Measurements from ENCODE around the gene NACC2.

The NACC2 gene

DNA sequence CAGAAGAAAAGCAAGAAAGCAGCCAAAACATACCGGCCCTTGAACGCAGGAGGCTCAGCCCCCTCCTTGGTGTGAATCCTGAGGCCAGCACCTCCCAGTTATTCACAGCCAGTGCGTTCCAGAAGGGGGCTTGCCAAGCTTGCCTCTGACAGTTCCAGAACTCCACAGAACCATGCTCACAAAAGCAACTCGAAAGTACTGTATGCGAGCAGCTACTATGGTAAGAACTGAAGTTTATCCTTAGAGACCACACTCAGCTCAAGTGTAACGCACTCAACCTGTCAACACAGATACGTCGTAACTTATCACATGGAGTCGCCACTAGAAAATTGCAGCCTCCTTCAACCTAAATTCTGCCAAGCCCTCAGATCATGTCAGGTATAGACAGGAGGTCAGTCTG, 135.3 kb downstream of the NACC2 start:
- peak overlapping the region in 1 of 2 donors; percentile 95 for H3K27ac ChIP-seq
- TF ChIP-seq, protein P1, sequence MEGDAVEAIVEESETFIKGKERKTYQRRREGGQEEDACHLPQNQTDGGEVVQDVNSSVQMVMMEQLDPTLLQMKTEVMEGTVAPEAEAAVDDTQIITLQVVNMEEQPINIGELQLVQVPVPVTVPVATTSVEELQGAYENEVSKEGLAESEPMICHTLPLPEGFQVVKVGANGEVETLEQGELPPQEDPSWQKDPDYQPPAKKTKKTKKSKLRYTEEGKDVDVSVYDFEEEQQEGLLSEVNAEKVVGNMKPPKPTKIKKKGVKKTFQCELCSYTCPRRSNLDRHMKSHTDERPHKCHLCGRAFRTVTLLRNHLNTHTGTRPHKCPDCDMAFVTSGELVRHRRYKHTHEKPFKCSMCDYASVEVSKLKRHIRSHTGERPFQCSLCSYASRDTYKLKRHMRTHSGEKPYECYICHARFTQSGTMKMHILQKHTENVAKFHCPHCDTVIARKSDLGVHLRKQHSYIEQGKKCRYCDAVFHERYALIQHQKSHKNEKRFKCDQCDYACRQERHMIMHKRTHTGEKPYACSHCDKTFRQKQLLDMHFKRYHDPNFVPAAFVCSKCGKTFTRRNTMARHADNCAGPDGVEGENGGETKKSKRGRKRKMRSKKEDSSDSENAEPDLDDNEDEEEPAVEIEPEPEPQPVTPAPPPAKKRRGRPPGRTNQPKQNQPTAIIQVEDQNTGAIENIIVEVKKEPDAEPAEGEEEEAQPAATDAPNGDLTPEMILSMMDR (IDR thresholded peaks at IDR 0.05), result no peak
- H3K4me3 ChIP-seq, result peak overlapping the region; percentile 96 to 97
- peaks cover 0 to 4% (median 3%) of the 10 kb centered on the region in 3 donors for H3K36me3 ChIP-seq
- H3K27me3 ChIP-seq, result no peaks in the 10 kb centered on the region
- H3K4me1 ChIP-seq, result peaks cover 6 to 25% (median 13%) of the 10 kb centered on the region in 4 donors
- intact Hi-C loops (cut with DNase I; ENCODE audit: low total_unique reads), result loop anchor here (2.0 to 10.0 kb wide), 2 partner anchors 53 to 285 kb away; partner anchors contain the start of genes CAMSAP1 and QSOX2
- H3K9me3 ChIP-seq, result no peaks in the 10 kb centered on the region
- no peak for DNase-seq

GRCh38 chr9:135958485-135958884, 136.6 kb downstream of the NACC2 start:
- Histone ChIP-seq H3K4me1 (peaks cover 6 to 25% (median 13%) of the 10 kb centered on the region in 4 donors), H3K9me3 (no peaks in the 10 kb centered on the region), H3K27ac (no peak overlapping the region), H3K36me3 (peaks cover 8 to 17% (median 10%) of the 10 kb centered on the region in 3 donors), H3K27me3 (no peaks in the 10 kb centered on the region), H3K4me3 (no peak overlapping the region)
- intact Hi-C loops (cut with DNase I; ENCODE audit: low total_unique reads), result no loop called here
- DNase-seq, result peak; percentile 53 to 76
- TF ChIP-seq, protein P1 (IDR thresholded peaks at IDR 0.05), result no peak

DNA sequence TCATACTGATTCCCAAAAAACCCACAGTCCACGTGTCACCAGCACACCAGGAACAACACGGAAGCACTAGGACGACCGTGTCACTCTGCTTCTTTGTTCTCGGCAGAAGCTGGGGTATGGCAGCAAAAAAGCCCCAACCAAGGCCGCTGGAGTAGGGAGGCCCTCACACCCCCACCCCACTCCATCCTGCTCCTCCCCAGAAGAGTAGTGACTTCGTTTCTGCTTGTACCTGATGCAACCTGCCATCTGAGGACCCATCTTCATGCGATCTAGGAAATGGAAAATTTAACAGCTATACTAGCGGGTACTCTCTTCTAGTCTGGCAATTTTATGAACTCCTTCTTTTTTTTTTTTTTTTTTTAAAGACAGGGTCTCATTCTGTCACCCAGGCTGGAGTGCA, 137.7 kb downstream of the NACC2 start:
- TF ChIP-seq, protein P1 (IDR thresholded peaks at IDR 0.05), result no peak
- intact Hi-C loops (cut with DNase I; ENCODE audit: low total_unique reads), result no loop called here
- DNase-seq, result no peak
- peaks cover 6 to 25% (median 13%) of the 10 kb centered on the region in 4 donors for H3K4me1 ChIP-seq
- no peak overlapping the region for H3K4me3 ChIP-seq
- H3K27me3 ChIP-seq, result no peaks in the 10 kb centered on the region
- H3K36me3 ChIP-seq, result peaks cover 17 to 27% (median 19%) of the 10 kb centered on the region in 3 donors
- H3K27ac ChIP-seq, result no peak overlapping the region
- H3K9me3 ChIP-seq, result no peaks in the 10 kb centered on the region

DNA sequence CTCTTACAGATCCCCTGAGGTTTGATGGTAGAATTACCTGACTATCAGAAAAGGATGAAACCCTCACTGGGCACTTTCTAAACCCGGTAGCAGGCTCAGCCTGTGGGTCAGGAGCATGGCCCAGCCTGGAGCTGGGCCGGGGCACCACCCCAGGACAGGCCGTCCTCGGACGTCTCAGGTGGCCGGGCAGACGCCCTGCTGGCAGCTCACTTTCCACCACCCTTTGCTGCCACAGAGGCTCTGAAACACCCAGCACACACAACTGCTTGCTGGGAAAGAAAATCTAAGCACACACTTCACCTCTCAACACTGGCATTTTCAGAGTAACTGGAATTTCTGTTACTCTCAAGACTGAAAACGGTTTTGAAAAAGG, 138.3 kb downstream of the NACC2 start:
- intact Hi-C loops (cut with DNase I; ENCODE audit: low total_unique reads), result no loop called here
- DNase-seq, result no peak
- Histone ChIP-seq H3K4me3 (no peak overlapping the region), H3K36me3 (peaks cover 24 to 34% (median 25%) of the 10 kb centered on the region in 3 donors), H3K27me3 (no peaks in the 10 kb centered on the region), H3K27ac (no peak overlapping the region), H3K9me3 (no peaks in the 10 kb centered on the region), H3K4me1 (peaks cover 6 to 21% (median 13%) of the 10 kb centered on the region in 4 donors)
- TF ChIP-seq, protein P1 (IDR thresholded peaks at IDR 0.05), result no peak

Data from tibial artery (tissue), 4 donors.